ENCODE results near the gene BBOF1. TPM values are rescaled to one million over a fixed set of nuclear protein-coding genes. Genes with fewer than 3 reads are reported as not detected.

Gene BBOF1
- total and polyA plus RNA-seq, 2 of the 4 experiments (the other 2 are of a cell fraction) = 1.6 TPM

GRCh38 chr14:74085828-74086227 lies 66.7 kb downstream of the BBOF1 start:
- H3K14ac ChIP-seq (replicated peaks; ENCODE audit: low read depth, low read length) = no peak overlapping the region
- no peak overlapping the region for H4K8ac ChIP-seq (ENCODE audit: low read depth in 2 of 2, low read length in 2 of 2)
- H3K4me1 ChIP-seq (ENCODE audit: control insufficient read depth, insufficient read depth, low read length) = peaks cover 2% of the 10 kb centered on the region
- no peaks in the 10 kb centered on the region for H3K9me3 ChIP-seq (ENCODE audit: control insufficient read depth, insufficient read depth, low read length)
- H3K27ac ChIP-seq (ENCODE audit: insufficient read depth, low read length) = no peak overlapping the region
- H3K56ac ChIP-seq (ENCODE audit: extremely low read depth, insufficient read depth, low read length) = no peak overlapping the region
- no peak overlapping the region for H2BK20ac ChIP-seq (ENCODE audit: low read depth, low read length)
- no peak overlapping the region for H2AK5ac ChIP-seq (ENCODE audit: low read depth, low read length)
- no peak overlapping the region for H2BK5ac ChIP-seq (ENCODE audit: low read depth, low read length, poor library complexity, severe bottlenecking)
- ChIA-PET POLR2A (ENCODE audit: unreplicated experiment) (no interaction called here), CTCF (no interaction called here)
- H3K79me1 ChIP-seq (ENCODE audit: low read depth in 1 of 2, low read length in 2 of 2) = peaks cover 11 to 40% of the 10 kb centered on the region in 2 experiments
- H3K4ac ChIP-seq (ENCODE audit: low read depth, low read length) = no peak overlapping the region
- H3K27me3 ChIP-seq (ENCODE audit: control insufficient read depth, insufficient read depth, low read length) = no peaks in the 10 kb centered on the region
- WGBS, 2 experiments (ENCODE audit: extremely low coverage in 2 of 2, insufficient read length in 1 of 2) = no CpG with 5 or more reads among the region's 1 CpG
- ATAC-seq (ENCODE audit: low read depth) (no peak), DNase-seq (no peak)
- no peaks in the 10 kb centered on the region for H3K36me3 ChIP-seq (ENCODE audit: control insufficient read depth, insufficient read depth, low read length)
- TF ChIP-seq CEBPB (IDR thresholded peaks at IDR 0.05; ENCODE audit: low read depth, low read length) = no peak
- TF ChIP-seq MAFK (IDR thresholded peaks at IDR 0.05; ENCODE audit: low read depth, low read length) = no peak
- TF ChIP-seq BHLHE40 (IDR thresholded peaks at IDR 0.05; ENCODE audit: low read depth, low read length) = no peak
- TF ChIP-seq MXI1 (IDR thresholded peaks at IDR 0.05; ENCODE audit: borderline replicate concordance, low read depth, low read length) = no peak
- TF ChIP-seq CTCF (conservative IDR thresholded peaks at IDR 0.05; ENCODE audit: low read depth, low read length) = no peak
- no peak for TF ChIP-seq MAZ (IDR thresholded peaks at IDR 0.05; ENCODE audit: borderline replicate concordance, low read depth, low read length)
- TF ChIP-seq USF2 (IDR thresholded peaks at IDR 0.05; ENCODE audit: low read depth, low read length) = no peak
- TF ChIP-seq NFE2L2 (IDR thresholded peaks at IDR 0.05; ENCODE audit: low read depth, low read length) = no peak
- no peak for TF ChIP-seq CHD1 (IDR thresholded peaks at IDR 0.05; ENCODE audit: low read depth, low read length)
- no peak for TF ChIP-seq RCOR1 (IDR thresholded peaks at IDR 0.05; ENCODE audit: insufficient replicate concordance, low read length)
- no peak for TF ChIP-seq FOS (IDR thresholded peaks at IDR 0.05; ENCODE audit: low read depth, low read length)
- TF ChIP-seq ELK1 (IDR thresholded peaks at IDR 0.05; ENCODE audit: borderline replicate concordance, low read depth, low read length) = no peak
- no peak overlapping the region for H3K4me3 ChIP-seq (ENCODE audit: insufficient read depth, low read depth, low read length)
- H2BK15ac ChIP-seq (ENCODE audit: low read depth, low read length) = no peak overlapping the region
- no peaks in the 10 kb centered on the region for H4K20me1 ChIP-seq (ENCODE audit: insufficient read depth, low read length)
- no peak overlapping the region for H4K5ac ChIP-seq (ENCODE audit: low read depth, low read length)
- H3K9me1 ChIP-seq (ENCODE audit: insufficient read depth, low read length) = no peaks in the 10 kb centered on the region
- dilution Hi-C loops (cut with HindIII; ENCODE audit: low sequenced_read_pairs, unreplicated experiment) = no loop called here
- H3K9ac ChIP-seq (ENCODE audit: low read depth, low read length) = no peak overlapping the region
- H3K23ac ChIP-seq (ENCODE audit: low read depth, low read length) = no peak overlapping the region
- in situ Hi-C loops (cut with MboI; ENCODE audit: low sequenced_read_pairs) = no loop called here
- H3K18ac ChIP-seq (ENCODE audit: low read depth, low read length) = no peak overlapping the region
- intact Hi-C loops (cut with micrococcal nuclease) = no loop called here
- no peak overlapping the region for H4K91ac ChIP-seq (ENCODE audit: insufficient read depth, low read depth, low read length)
- no peak overlapping the region for H2AFZ ChIP-seq (replicated peaks; ENCODE audit: low read length, poor library complexity)
- H2BK120ac ChIP-seq (ENCODE audit: low read depth, low read length) = no peak overlapping the region
- H2AK9ac ChIP-seq (replicated peaks; ENCODE audit: low read depth, low read length, poor library complexity) = no peak overlapping the region
- no TSS peak for BruUV-seq (replicated peaks)
- peak overlapping the region; percentile 96 for H3K4me2 ChIP-seq (ENCODE audit: low read depth, low read length)
